DND-41 (cell line): ENCODE measurements around the gene PILRA.

Source experiments
- CTCF ChIP-seq: IDR thresholded peaks from 2 replicates; pipeline ENCODE4 v1.5.1; 2012; ENCODE audit warnings: borderline replicate concordance, low read length, moderate library complexity, mild to moderate bottlenecking; ENCODE audit not compliant: poor library complexity, severe bottlenecking; ENCODE audit errors: extremely low read depth
- EZH2 ChIP-seq: IDR thresholded peaks from 3 replicates; pipeline ENCODE4 v1.6.1; 2012; ENCODE audit warnings: borderline replicate concordance, low read depth, mild to moderate bottlenecking, moderate library complexity, low read length, inconsistent platforms; ENCODE audit not compliant: severe bottlenecking

- TF ChIP-seq EZH2 = no peak
- TF ChIP-seq CTCF = no peak
Observed at GRCh38 chr7:100441641-100442535, 68.6 kb downstream of the PILRA start.
